Keratinocyte (primary cell): ENCODE measurements around the gene CDC42EP4. TPM values are rescaled to one million over a fixed set of nuclear protein-coding genes. Genes with fewer than 3 reads are reported as not detected.

ENCODE experiments used
- DNase-seq: peaks from one replicate; pipeline ENCODE4 v3.0.0-alpha.2; 2011; ENCODE audit warnings: low read depth, missing footprints, low spot score
- FAIRE-seq: peaks from 2 replicates; lab custom pipeline; 2011; peaks lifted over from hg19 to GRCh38; lab: Jason Lieb, UNC
- H2AFZ ChIP-seq: 2 replicates; pipeline ENCODE4 v1.6.0; 2012; ENCODE audit warnings: low read length, control low read depth, inconsistent platforms; ENCODE audit not compliant: control insufficient read depth
- H3K27ac ChIP-seq: 2 replicates; pipeline ENCODE4 v1.5.1; 2011; ENCODE audit warnings: low read length; ENCODE audit not compliant: control insufficient read depth, insufficient read depth
- H3K27me3 ChIP-seq: 3 replicates; pipeline ENCODE4 v1.6.0; 2011; ENCODE audit warnings: low read length; ENCODE audit not compliant: control insufficient read depth, insufficient read depth; ENCODE audit errors: extremely low read depth
- H3K36me3 ChIP-seq, 2 experiments: 2 replicates in 1 of 2; 3 replicates in 1 of 2; pipeline ENCODE4 v1.5.1; 2011; ENCODE audit warnings: low read length in 2 of 2, mild to moderate bottlenecking in 1 of 2; ENCODE audit not compliant: control insufficient read depth in 2 of 2, insufficient read depth in 2 of 2; ENCODE audit errors: extremely low read depth in 1 of 2
- H3K4me1 ChIP-seq: 3 replicates; pipeline ENCODE4 v1.5.1; 2011; ENCODE audit warnings: low read length; ENCODE audit not compliant: control insufficient read depth, insufficient read depth; ENCODE audit errors: extremely low read depth
- H3K4me2 ChIP-seq: 3 replicates; pipeline ENCODE4 v1.6.0; 2011; ENCODE audit warnings: low read depth, low read length; ENCODE audit not compliant: control insufficient read depth, insufficient read depth; ENCODE audit errors: extremely low read depth
- H3K4me3 ChIP-seq, 3 experiments: fragments of 200-600 bp in 1 of 3; sonication (generic) in 1 of 3; 2 replicates in 2 of 3; 3 replicates in 1 of 3; pipeline ENCODE4 v1.5.1; 2011 to 2016; ENCODE audit warnings: low read length in 3 of 3, mild to moderate bottlenecking in 3 of 3, control low read depth in 2 of 3, inconsistent platforms in 1 of 3, low read depth in 1 of 3, mixed read lengths in 1 of 3, mixed run types in 1 of 3, moderate library complexity in 1 of 3; ENCODE audit not compliant: control insufficient read depth in 2 of 3, insufficient read depth in 2 of 3; ENCODE audit errors: extremely low read depth in 1 of 3
- H3K79me2 ChIP-seq: 2 replicates; pipeline ENCODE4 v1.6.0; 2012; ENCODE audit warnings: low read length; ENCODE audit not compliant: control insufficient read depth, insufficient read depth
- H3K9ac ChIP-seq: 3 replicates; pipeline ENCODE4 v1.6.0; 2011; ENCODE audit warnings: low read length; ENCODE audit not compliant: control insufficient read depth, insufficient read depth; ENCODE audit errors: extremely low read depth
- H3K9me1 ChIP-seq: 3 replicates; pipeline ENCODE4 v1.6.0; 2011; ENCODE audit warnings: low read length; ENCODE audit not compliant: control insufficient read depth, insufficient read depth; ENCODE audit errors: extremely low read depth
- H3K9me3 ChIP-seq: 2 replicates; pipeline ENCODE4 v1.5.1; 2012; ENCODE audit warnings: low read depth, low read length; ENCODE audit not compliant: control insufficient read depth
- H4K20me1 ChIP-seq: 3 replicates; pipeline ENCODE4 v1.6.0; 2011; ENCODE audit warnings: low read length; ENCODE audit not compliant: control insufficient read depth, insufficient read depth; ENCODE audit errors: extremely low read depth
- CTCF ChIP-seq, 3 experiments: IDR thresholded peaks in 1 of 3; conservative IDR thresholded peaks in 1 of 3; optimal IDR thresholded peaks in 1 of 3; 2 replicates in 2 of 3; 3 replicates in 1 of 3; pipeline versions ENCODE3 to v1.5.1; 2011; ENCODE audit warnings: low read length in 3 of 3, mild to moderate bottlenecking in 3 of 3, moderate library complexity in 2 of 3, control low read depth in 1 of 3, inconsistent platforms in 1 of 3; ENCODE audit not compliant: insufficient read depth in 2 of 3; ENCODE audit errors: extremely low read depth in 1 of 3
- EZH2 ChIP-seq: IDR thresholded peaks from one replicate; pipeline ENCODE4 v1.6.1; 2012; ENCODE audit warnings: inconsistent platforms, mild to moderate bottlenecking, low read length, moderate library complexity
- dilution Hi-C: fragments of 300-500 bp; cut with MboI; formaldehyde crosslinking; loops from one replicate; pipeline ENCODE4 v1.7.0; 2020; ENCODE audit warnings: low sequenced_read_pairs; ENCODE audit not compliant: extremely low pct_ligation_motif_present
- polyA plus RNA-seq, 5 experiments: library from polyadenylated mRNA; depleted of rRNA in 3 of 5; stranded (reverse) in 3 of 5; stranded (forward) in 1 of 5; unstranded in 1 of 5; fragments of >200 nt; gene quantifications; 1 replicate in 1 of 5; 2 replicates in 3 of 5; 3 replicates in 1 of 5; pipeline versions ENCODE4 v1.2.1 to v1.2.3, GENCODE V29; 2011 to 2012; ENCODE audit warnings: missing spikeins in 2 of 5, low read depth in 1 of 5, low replicate concordance in 1 of 5

The CDC42EP4 gene
- polyA plus RNA-seq, 1 donor (not counting 4 experiments of a cell fraction or from before 2014, with no cell fraction given), result 9.4 TPM

GRCh38 chr17:73337330-73337710, 25.5 kb upstream of the CDC42EP4 start:
- H3K36me3 ChIP-seq, result no peaks in the 10 kb centered on the region
- H3K4me3 ChIP-seq, result no peak overlapping the region
- no peak overlapping the region for H3K27ac ChIP-seq
- no peak overlapping the region for H2AFZ ChIP-seq
- no peaks in the 10 kb centered on the region for H4K20me1 ChIP-seq
- H3K79me2 ChIP-seq, result no peaks in the 10 kb centered on the region
- H3K4me2 ChIP-seq, result no peak overlapping the region
- DNase-seq, result no peak
- no peaks in the 10 kb centered on the region for H3K9me3 ChIP-seq
- no peak for FAIRE-seq
- H3K4me1 ChIP-seq, result peaks cover 50% of the 10 kb centered on the region
- peaks cover 4% of the 10 kb centered on the region for H3K9me1 ChIP-seq
- dilution Hi-C loops, result no loop called here
- no peak overlapping the region for H3K9ac ChIP-seq
- no peaks in the 10 kb centered on the region for H3K27me3 ChIP-seq
- no peak for TF ChIP-seq CTCF (optimal IDR thresholded peaks at IDR 0.05 in 1 of 3, IDR thresholded peaks at IDR 0.05 in 1 of 3, conservative IDR thresholded peaks at IDR 0.05 in 1 of 3; ENCODE audit: extremely low read depth in 1 of 3, insufficient read depth in 2 of 3, low read length in 3 of 3)
- TF ChIP-seq EZH2, result no peak

- dilution Hi-C loops, result no loop called here
- Histone ChIP-seq H3K9me3 (no peaks in the 10 kb centered on the region), H3K4me1 (peaks cover 43% of the 10 kb centered on the region), H3K36me3 (no peaks in the 10 kb centered on the region), H3K9me1 (peaks cover 4% of the 10 kb centered on the region), H3K27ac (peak overlapping the region; percentile 82), H4K20me1 (no peaks in the 10 kb centered on the region), H3K9ac (peak overlapping the region; percentile 37), H3K79me2 (no peaks in the 10 kb centered on the region), H3K4me3 (no peak overlapping the region), H3K27me3 (no peaks in the 10 kb centered on the region), H3K4me2 (no peak overlapping the region), H2AFZ (no peak overlapping the region)
- DNase-seq (no peak), FAIRE-seq (no peak)
- TF ChIP-seq EZH2 (no peak), CTCF (optimal IDR thresholded peaks at IDR 0.05 in 1 of 3, IDR thresholded peaks at IDR 0.05 in 1 of 3, conservative IDR thresholded peaks at IDR 0.05 in 1 of 3; ENCODE audit: extremely low read depth in 1 of 3, insufficient read depth in 2 of 3, low read length in 3 of 3) (no peak)
Measured at GRCh38 chr17:73336408-73337329, 24.9 kb upstream of the CDC42EP4 start.
